GM21619 (cell line): ENCODE data around the gene PDE11A.
A peak's percentile ranks its signal among the peaks of the same experiment; 100 is the strongest.

Experiments
- ATAC-seq: cut with Tn5 transposase; IDR thresholded peaks from one replicate; pipeline ENCODE4 v1.9.1; 2021; ENCODE audit not compliant: unreplicated experiment

PDE11A gene

GRCh38 chr2:177675350-177675821, 397.2 kb downstream of the PDE11A start:
- ATAC-seq = no peak

- ATAC-seq = no peak
Measured at GRCh38 chr2:177673602-177674595, 398.7 kb downstream of the PDE11A start.

- no peak for ATAC-seq
Measured at GRCh38 chr2:177671662-177672061, 400.9 kb downstream of the PDE11A start.

DNA sequence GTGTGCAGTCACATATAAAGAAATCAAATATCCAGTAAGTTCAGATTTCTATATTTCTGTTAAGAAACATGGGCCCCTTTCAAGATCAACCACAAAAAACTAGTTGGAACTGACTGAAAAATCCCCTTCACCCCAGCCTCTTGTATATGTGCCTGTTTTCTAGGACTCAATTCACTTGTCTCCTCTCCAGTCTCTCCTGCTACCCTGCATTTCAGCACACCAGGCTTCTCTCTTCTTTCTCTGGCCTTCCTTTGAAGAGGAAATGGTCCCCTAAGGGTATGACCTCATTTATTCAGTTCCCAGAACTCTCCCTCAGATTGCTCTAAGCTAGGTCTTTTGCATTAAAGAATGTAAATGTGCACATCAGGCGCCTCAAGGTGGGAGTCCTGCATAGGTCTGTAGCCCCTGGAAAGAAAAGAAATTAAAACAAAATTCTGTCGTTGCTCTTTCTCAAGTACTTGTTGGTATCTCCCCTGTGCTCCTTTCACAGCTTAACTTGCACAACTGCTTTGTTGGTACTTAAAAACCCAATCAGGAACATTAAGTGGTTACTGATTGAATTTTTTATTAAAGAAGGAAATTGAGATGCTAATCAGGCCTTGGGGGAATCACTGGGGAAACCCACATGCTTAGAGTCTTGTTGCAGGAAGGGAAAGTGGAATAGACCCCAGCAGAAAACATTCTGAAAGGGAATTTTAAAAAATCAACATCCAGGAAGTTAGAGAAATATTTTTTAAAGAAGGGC, 401.6 kb downstream of the PDE11A start:
- peak; percentile 67 for ATAC-seq

- ATAC-seq = no peak
Measured at GRCh38 chr2:177669625-177670330, 402.8 kb downstream of the PDE11A start.

DNA sequence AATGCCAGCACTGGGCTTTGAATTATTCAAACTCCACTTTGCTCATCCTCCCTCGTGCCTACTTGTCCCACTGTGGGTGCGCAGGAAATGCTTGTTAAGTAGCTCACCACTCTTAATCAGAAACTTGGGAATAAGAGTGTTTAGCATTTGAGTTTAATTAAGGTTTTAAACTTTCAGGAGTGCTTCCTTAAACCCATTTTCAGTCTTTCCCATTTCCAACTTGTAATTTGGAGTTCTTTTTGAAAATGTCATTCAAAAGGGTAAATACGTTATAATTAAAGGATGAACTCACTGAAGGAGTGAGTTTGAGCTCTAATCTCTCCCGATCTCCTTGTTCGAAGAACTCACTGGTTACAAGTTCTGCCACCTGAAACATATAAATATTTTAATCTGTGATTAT, 403.4 kb downstream of the PDE11A start:
- no peak for ATAC-seq

DNA sequence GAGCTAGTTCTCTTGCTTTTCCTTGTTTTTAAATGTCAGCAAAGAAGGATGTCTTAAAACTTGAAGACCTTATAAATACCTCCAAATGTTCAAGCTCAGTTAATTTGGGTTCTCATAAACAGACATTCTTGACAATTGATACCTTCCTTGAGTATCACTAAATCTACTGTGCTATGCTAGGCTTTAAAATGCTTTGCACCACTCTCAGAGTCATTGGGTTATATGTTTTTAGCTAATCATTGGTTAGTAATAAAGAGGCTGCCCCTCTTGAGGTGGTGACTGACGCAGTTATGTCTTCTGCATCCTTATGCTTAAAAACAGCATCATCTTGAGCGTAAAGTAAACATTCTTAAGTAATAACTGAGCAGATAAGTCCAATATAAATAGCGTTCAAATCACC, 404.0 kb downstream of the PDE11A start:
- no peak for ATAC-seq

- no peak for ATAC-seq
Measured at GRCh38 chr2:177667626-177668025, 405.0 kb downstream of the PDE11A start.

GRCh38 chr2:177666408-177666807, 406.2 kb downstream of the PDE11A start:
- peak; percentile 58 for ATAC-seq

DNA sequence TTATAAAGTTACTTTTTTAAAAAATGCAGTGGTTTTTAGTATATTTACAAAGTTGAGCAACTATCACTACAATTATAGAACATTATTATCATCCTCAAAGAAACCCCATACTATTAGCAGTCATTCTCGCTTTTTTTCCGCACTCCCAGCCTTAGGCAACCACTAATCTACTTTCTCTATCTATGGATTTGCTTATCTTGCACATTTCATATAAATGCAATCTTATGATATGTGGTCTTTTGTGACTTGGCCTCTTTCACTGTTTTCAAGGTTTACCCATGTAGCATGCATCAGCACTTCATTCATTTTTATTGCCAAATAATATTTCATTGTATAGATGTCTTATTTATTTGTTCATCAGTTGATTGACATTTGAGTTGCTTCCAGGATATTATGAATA, 406.6 kb downstream of the PDE11A start:
- no peak for ATAC-seq

DNA sequence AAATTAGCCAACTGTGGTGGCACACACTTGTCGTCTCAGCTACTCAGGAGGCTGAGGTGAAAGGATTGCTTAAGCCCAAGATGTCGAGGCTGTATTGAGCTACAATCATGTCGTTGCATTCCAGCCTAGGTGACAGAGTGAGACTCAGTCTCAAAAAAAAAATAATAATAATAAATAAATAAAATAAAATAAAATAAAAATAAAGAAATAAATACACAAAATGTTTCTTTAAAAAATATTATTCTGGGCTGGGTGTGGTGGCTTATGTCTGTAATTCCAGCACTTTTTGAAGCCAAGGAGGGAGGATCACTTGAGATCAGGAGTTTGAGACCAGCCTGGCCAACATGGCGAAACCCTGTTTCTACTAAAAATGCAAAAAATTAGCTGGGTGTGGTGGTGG, 407.2 kb downstream of the PDE11A start:
- no peak for ATAC-seq

DNA sequence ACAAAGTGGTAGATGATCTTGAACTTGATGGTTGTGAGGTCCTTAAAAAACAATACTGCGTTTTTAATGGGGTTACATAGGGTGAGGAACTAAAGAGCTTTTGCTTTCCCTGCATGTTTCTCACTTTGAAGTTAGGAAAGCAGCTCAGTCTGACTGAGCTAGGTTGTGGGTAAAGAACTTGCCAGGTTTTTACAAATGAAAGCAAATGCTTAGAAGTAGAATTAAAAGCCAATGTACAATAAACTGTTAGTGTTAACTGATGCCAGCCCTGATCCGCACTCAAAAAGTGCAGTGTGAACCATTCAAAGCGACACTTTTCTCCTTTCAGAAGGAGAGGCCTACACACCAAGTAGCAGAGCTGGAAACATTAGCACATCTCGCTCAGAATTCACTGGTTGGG, 409.7 kb downstream of the PDE11A start:
- no peak for ATAC-seq

GRCh38 chr2:177660742-177661141, 411.8 kb downstream of the PDE11A start:
- ATAC-seq = no peak

DNA sequence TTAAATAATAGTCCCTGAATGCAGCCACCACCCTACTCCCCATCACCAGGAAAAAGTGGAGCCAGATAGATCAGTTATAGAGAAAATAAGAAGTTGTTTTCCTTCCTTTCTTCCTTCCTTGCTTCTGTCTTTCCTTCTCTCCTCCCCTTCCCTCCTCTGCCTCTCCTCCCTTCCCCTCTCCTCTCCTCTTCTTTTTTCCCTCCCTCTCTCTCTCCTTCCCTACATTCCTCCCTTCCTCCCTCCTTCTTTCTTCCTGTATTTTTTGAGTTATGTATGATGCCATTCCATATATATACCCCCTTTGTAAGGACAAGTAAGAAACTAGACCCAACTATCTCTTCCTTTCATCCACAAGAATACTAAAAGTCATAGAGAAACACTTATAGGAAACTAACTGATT, 414.3 kb downstream of the PDE11A start:
- no peak for ATAC-seq

DNA sequence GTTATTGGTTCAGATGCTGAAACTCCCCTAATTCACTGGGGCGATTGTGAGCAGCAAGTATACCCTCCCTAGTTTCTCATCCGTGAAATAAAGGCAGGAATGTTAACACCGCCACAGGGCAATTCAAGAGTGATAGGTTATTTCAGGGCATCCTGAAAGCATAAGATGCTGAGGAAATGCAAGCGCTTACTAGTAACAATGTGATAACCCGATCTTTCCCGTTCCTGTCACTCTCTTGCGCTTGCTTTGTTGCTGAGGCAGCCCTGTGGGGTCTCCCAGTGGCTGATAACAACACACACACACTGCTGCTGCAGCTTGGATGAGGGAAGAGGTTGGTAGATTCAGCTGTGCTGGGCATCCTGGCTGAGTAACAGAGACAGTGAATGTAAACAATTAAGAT, 420.7 kb downstream of the PDE11A start:
- ATAC-seq = no peak

DNA sequence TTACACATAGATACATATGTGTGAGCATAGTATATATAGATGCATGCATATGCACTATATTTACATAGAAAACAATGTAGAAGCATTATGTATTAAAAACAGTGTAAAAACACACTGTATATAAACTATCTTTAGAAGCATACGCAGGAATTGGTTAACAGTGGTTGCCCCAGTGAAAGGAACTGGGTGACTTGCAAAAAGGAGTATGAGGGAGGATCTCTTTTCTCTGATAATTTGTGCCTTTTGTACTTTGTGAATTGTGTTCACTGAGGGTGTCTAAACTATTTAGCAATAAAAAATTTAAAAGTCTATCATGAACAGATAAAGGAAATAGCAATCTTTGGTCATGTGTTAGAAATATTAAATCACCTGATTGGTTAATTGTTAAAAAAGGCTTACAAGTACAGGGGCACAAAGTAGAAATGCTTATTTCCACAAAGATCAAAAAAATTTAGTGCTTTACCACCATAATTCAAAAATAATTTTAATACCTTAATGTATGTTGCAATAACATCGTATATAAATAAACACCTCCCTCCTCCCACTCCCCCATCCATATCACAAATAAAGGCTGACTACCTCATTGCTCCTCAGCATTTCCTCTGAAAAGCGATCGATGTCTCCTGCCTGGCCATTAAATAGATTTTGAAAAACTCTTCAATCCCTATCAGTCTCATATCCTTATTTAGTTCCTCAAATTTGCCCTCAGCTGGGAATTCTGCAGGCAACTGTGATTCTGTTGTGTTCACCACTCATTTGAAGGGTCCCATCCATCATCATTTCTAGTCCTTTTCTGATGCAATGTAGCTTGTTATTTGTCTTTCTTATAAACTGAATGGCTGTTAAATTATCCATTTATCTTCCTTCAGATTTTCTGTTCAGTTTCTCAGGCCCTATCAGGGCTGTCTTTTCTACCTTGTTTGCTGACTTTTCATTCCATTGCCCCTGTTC, 422.7 kb downstream of the PDE11A start:
- no peak for ATAC-seq

GRCh38 chr2:177646791-177647190, 425.8 kb downstream of the PDE11A start:
- ATAC-seq = no peak

DNA sequence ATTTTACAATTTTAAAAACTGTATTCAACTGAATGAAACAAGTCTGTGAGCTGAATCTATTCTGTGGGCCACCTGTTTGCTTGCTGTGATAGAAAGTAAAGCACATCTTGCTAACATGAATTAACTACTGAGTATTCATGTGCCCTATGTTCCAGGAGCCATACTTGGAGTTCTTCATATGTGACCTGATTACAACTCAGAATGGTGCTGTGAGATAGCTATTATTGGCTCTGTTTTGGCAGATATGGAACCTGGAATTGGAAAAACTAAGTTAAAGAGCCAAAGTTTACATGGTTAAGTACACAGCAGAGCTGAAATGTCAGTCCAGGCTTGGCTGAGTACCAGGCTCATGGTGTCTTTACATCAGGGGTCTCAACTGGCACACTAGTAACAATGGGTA, 426.3 kb downstream of the PDE11A start:
- ATAC-seq = no peak

DNA sequence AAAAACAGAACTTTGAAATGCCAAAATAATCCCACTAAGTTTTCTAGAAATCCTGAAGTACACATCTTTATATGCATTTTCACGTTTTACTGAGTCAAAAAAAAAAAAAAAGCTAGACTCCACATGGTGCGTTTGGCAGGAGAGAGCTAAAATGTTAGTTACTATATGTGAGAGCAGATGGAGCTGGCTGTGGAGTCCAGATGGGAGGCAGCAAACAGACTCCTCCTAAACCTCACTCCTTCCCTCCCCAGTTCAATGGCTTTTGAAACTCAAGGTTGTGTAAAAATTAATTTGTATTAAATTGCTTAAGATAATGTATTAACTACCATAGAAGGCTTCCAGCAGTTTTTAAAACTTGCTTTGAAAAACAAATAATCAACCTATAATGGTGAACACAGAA, 431.2 kb downstream of the PDE11A start:
- ATAC-seq = no peak

- no peak for ATAC-seq
Measured at GRCh38 chr2:177640423-177640822, 432.2 kb downstream of the PDE11A start.
